K562 (cell line): ENCODE data around the gene PSAP. TPM values are rescaled to one million over a fixed set of nuclear protein-coding genes. Genes with fewer than 3 reads are reported as not detected.

ENCODE experiments used
- ERF ChIP-seq: fragments of 450-650 bp; formaldehyde crosslinking; IDR thresholded peaks from 2 replicates; pipeline ENCODE4 v1.4.0; 2020; ENCODE audit warnings: mild to moderate bottlenecking, mixed read lengths
- KDM5B ChIP-seq: fragments of 200-600 bp; sonication (generic); IDR thresholded peaks from 2 replicates; pipeline ENCODE4 v1.6.1; 2012; ENCODE audit warnings: low read depth, mild to moderate bottlenecking, moderate library complexity, low read length, control low read depth, inconsistent platforms; ENCODE audit not compliant: insufficient replicate concordance
- RBM22 ChIP-seq: fragments of 200-400 bp; formaldehyde crosslinking; IDR thresholded peaks from 2 replicates; pipeline ENCODE4 v1.6.1; 2018; ENCODE audit warnings: low read length, low read depth; ENCODE audit not compliant: poor library complexity, severe bottlenecking
- RCOR1 ChIP-seq, 2 experiments: IDR thresholded peaks; 2 replicates each; pipeline ENCODE4 v1.6.1; 2012; ENCODE audit warnings: low read depth in 2 of 2, low read length in 2 of 2, borderline replicate concordance in 1 of 2, improper control_type of control experiment in 1 of 2
- RERE ChIP-seq: sonication (generic); formaldehyde crosslinking; IDR thresholded peaks from 2 replicates; pipeline ENCODE4 v1.8.0; 2023; ENCODE audit warnings: missing genetic modification reagents, mild to moderate bottlenecking, borderline replicate concordance
- SPI1 ChIP-seq: IDR thresholded peaks from 2 replicates; pipeline ENCODE4 v1.6.1; 2011; ENCODE audit warnings: low read depth, low read length, control low read depth, borderline replicate concordance
- STAT6 ChIP-seq: sonication (generic); formaldehyde crosslinking; IDR thresholded peaks from 2 replicates; pipeline ENCODE4 v1.8.1; 2023; ENCODE audit warnings: mild to moderate bottlenecking, missing genetic modification reagents
- SUPT5H ChIP-seq: fragments of 450-650 bp; IDR thresholded peaks from 2 replicates; pipeline ENCODE4 v1.6.1; 2016
- TOE1 ChIP-seq, 2 experiments: fragments of 450-650 bp in 1 of 2; sonication (generic) in 1 of 2; formaldehyde crosslinking in 1 of 2; IDR thresholded peaks; 2 replicates each; pipeline versions ENCODE4 v1.7.1 to v1.8.0; 2016 to 2022; ENCODE audit warnings: borderline replicate concordance in 2 of 2, mild to moderate bottlenecking in 2 of 2, antibody characterized with exemption in 1 of 2, inconsistent platforms in 1 of 2, low read depth in 1 of 2, missing genetic modification reagents in 1 of 2, moderate library complexity in 1 of 2
- XRCC5 ChIP-seq: fragments of 200-400 bp; formaldehyde crosslinking; IDR thresholded peaks from 2 replicates; pipeline ENCODE4 v1.6.1; 2017; ENCODE audit warnings: low read depth, mild to moderate bottlenecking, low read length
- ZNF175 ChIP-seq: fragments of 200-800 bp; sonication (Bioruptor generic); IDR thresholded peaks from 2 replicates; pipeline ENCODE4 v1.6.1; 2016; ENCODE audit warnings: low read depth, mild to moderate bottlenecking, missing genetic modification characterization, missing compliant biosample characterization
- polyA plus RNA-seq, 8 experiments: library from polyadenylated mRNA; depleted of rRNA in 4 of 8; stranded (reverse) in 5 of 8; unstranded in 3 of 8; fragments of >200 nt; fragmentation: Nextera tagmentation in 2 of 8; fragmentation: Illumina TruSeq in 1 of 8; extraction: Ambion mirVana in 2 of 8; extraction: Trizol in 1 of 8; gene quantifications; 2 replicates each; pipeline versions ENCODE4 v1.2.1 to v1.2.3, GENCODE V29; 2011 to 2014; ENCODE audit warnings: inconsistent platforms in 1 of 8, missing spikeins in 1 of 8
- total RNA-seq, 7 experiments: library from RNA; depleted of rRNA in 6 of 7; stranded (reverse); fragments of >200 nt in 6 of 7; fragmentation: Illumina TruSeq in 2 of 7; extraction: Trizol in 2 of 7; gene quantifications; 2 replicates each; pipeline versions ENCODE4 v1.2.1 to v1.2.3, GENCODE V29; 2011 to 2021; ENCODE audit warnings: low replicate concordance in 1 of 7
- TF ChIP-seq, protein P1 (sequence below): fragments of 250-450 bp; sonication (Bioruptor Pico); IDR thresholded peaks from 2 replicates; pipeline ENCODE4 v1.4.0; 2020; ENCODE audit warnings: mild to moderate bottlenecking
- TF ChIP-seq, protein P2 (sequence below): conservative IDR thresholded peaks from 2 replicates; pipeline ENCODE4 v1.6.1; 2011; ENCODE audit warnings: low read depth, mild to moderate bottlenecking, low read length; ENCODE audit not compliant: control insufficient read depth

PSAP gene
- total and polyA plus RNA-seq, 9 of the 15 experiments (the other 6 are each of a cell fraction or from before 2014, with no cell fraction given), result 245 to 700 (median 429) TPM

DNA sequence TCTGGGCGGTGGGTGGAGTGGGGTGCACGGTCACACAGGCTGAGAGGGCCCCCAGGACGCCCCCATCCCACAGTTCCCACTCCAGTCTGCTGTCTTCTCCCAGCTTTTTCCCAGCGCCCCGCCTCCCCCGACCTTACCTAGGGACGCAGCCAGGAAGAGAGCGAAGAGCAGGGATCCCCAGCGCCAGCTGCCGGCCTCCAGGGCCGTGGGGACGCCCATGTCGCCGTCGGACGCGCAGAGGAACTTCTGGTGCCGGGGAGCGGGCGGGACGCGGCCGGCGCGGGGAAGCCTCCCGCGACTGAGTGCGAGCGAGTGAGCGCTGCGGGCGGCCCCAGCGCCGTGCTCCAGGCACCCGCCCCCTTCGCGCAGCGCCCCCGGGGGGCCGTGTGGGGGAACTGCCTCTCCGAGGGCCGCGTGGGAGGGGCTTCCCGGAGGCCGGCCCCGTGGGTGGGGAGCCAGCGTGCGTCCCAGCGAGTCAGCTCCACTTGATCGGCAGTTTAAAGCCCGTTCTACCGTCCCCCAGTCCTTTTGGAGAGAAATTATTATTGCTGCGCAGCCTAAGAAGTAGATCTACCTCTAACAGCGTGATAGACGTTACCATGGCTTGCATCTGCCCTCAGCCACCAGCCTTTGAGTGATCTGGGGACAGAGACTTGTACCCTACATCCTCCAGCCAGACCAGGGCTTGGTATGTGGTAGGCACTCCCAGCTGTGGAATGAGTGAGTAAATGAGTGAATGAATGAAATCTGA is 77.7 kb downstream of the PSAP start, which contains the start of gene VSIR (continued):
- TF ChIP-seq STAT6 (CRISPR knock-in tag), result 0 out of 2 replicates have a peak, but pooled peaks have one; percentile 80
- no peak for TF ChIP-seq SPI1
- TF ChIP-seq RBM22, result peak; percentile 57
- TF ChIP-seq TOE1 (IDR thresholded peaks at IDR 0.05; ENCODE audit: borderline replicate concordance), result no peak
- TF ChIP-seq TOE1 (CRISPR knock-in tag; IDR thresholded peaks at IDR 0.05; ENCODE audit: borderline replicate concordance, low read depth), result peak; percentile 87; the same call in 1 of the 2 replicates
- peak; percentile 90 for TF ChIP-seq KDM5B
- TF ChIP-seq RERE (CRISPR knock-in tag), result 0 out of 2 replicates have a peak, but pooled peaks have one; percentile 98
- TF ChIP-seq, protein P1, sequence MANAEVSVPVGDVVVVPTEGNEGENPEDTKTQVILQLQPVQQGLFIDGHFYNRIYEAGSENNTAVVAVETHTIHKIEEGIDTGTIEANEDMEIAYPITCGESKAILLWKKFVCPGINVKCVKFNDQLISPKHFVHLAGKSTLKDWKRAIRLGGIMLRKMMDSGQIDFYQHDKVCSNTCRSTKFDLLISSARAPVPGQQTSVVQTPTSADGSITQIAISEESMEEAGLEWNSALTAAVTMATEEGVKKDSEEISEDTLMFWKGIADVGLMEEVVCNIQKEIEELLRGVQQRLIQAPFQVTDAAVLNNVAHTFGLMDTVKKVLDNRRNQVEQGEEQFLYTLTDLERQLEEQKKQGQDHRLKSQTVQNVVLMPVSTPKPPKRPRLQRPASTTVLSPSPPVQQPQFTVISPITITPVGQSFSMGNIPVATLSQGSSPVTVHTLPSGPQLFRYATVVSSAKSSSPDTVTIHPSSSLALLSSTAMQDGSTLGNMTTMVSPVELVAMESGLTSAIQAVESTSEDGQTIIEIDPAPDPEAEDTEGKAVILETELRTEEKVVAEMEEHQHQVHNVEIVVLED, result peak; percentile 68
- 0 out of 2 replicates have a peak, but pooled peaks have one; percentile 30 for TF ChIP-seq ZNF175 (CRISPR knock-in tag)
- peak; percentile 60 for TF ChIP-seq SUPT5H
- TF ChIP-seq XRCC5, result peak; percentile 95; the same call in 1 of the 2 replicates
- TF ChIP-seq ERF, result peak; percentile 34
- peak in 1 of 2 experiments; percentile 72; a peak in 2 of 4 replicates for TF ChIP-seq RCOR1 (IDR thresholded peaks at IDR 0.05; ENCODE audit: borderline replicate concordance in 1 of 2, low read depth in 2 of 2, low read length in 2 of 2)
- TF ChIP-seq, protein P2, sequence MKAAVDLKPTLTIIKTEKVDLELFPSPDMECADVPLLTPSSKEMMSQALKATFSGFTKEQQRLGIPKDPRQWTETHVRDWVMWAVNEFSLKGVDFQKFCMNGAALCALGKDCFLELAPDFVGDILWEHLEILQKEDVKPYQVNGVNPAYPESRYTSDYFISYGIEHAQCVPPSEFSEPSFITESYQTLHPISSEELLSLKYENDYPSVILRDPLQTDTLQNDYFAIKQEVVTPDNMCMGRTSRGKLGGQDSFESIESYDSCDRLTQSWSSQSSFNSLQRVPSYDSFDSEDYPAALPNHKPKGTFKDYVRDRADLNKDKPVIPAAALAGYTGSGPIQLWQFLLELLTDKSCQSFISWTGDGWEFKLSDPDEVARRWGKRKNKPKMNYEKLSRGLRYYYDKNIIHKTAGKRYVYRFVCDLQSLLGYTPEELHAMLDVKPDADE, result 0 out of 2 replicates have a peak, but pooled peaks have one; percentile 17
